GM12892 (cell line): Measurements from ENCODE around the gene ADGRE3.

ENCODE experiments used
- POLR2A ChIP-seq: IDR thresholded peaks from 2 replicates; pipeline ENCODE4 v1.6.1; 2011; ENCODE audit warnings: low read depth, low read length, control low read depth
- POLR2AphosphoS5 ChIP-seq: IDR thresholded peaks from 2 replicates; pipeline ENCODE4 v1.6.1; 2011; ENCODE audit warnings: low read depth, low read length, control low read depth
- TAF1 ChIP-seq: IDR thresholded peaks from 2 replicates; pipeline ENCODE4 v1.6.1; 2011; ENCODE audit warnings: low read depth, mild to moderate bottlenecking, control low read depth, low read length, borderline replicate concordance

DNA sequence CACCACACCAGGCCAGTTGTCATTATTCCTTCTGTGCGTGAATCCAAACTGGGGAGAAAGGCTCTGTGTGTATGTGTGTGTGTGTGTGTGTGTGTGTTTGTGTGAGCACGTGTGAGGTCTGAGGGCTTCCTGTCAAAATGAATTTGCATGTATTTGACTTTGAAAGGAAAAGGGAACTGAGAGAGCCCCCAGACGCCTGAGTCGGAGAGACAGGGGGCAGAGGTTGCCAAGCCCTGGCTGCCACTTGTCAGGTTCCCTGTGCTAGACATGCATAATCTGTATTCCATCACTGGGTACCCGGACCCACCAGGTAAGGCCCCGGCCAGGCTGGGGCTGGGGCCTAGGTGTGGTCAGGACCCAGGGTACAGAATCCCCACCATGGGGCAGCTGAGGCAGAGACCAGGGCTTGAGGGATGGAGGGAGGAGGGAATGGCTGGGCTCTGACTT, 91.7 kb downstream of the ADGRE3 start, which contains the start of gene CLEC17A:
- TF ChIP-seq POLR2AphosphoS5 (peak; percentile 98), POLR2A (peak; percentile 98), TAF1 (peak; percentile 95)
